Tibial nerve (tissue), 4 donors: ENCODE measurements around the gene LYPD6B.

ENCODE experiments used
- EP300 ChIP-seq, 2 donors: sonication (generic); formaldehyde crosslinking; IDR thresholded peaks; one replicate each; pipeline ENCODE4 v1.6.1; 2017; ENCODE audit warnings: antibody characterized with exemption in 2 of 2, mild to moderate bottlenecking in 1 of 2
- POLR2A ChIP-seq, 2 donors: fragments of 450-650 bp; IDR thresholded peaks; one replicate each; pipeline ENCODE4 v1.6.1; 2017; ENCODE audit warnings: antibody characterized with exemption in 2 of 2, mild to moderate bottlenecking in 2 of 2, moderate library complexity in 2 of 2
- TF ChIP-seq, protein P1 (sequence below), 5 experiments: fragments of 200-600 bp in 3 of 5; fragments of 450-650 bp in 2 of 5; sonication (generic) in 3 of 5; IDR thresholded peaks; one replicate each; pipeline ENCODE4 v1.5.1; 2016 to 2019; ENCODE audit warnings: antibody characterized with exemption in 5 of 5, mild to moderate bottlenecking in 3 of 5, moderate library complexity in 2 of 5

DNA sequence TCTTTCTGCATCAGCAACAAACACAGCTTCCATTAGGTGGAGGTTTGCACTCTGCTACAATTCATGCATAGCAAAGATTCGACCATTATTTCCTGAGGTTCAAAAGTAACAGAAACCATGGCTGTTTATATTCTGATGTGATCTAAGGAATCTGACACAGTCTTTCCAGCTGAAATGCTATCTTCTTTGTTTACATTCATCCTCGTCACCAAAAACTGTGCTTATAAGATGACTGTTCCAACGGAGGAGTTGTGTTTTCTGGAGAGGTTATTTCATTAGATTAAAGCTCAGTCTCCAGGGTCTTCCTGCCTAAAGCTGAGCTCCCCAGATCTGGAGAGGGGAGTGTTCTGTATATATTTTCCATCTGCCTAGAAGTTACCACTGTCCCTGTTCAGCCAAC is 45.1 kb upstream of the LYPD6B start:
- TF ChIP-seq, protein P1, sequence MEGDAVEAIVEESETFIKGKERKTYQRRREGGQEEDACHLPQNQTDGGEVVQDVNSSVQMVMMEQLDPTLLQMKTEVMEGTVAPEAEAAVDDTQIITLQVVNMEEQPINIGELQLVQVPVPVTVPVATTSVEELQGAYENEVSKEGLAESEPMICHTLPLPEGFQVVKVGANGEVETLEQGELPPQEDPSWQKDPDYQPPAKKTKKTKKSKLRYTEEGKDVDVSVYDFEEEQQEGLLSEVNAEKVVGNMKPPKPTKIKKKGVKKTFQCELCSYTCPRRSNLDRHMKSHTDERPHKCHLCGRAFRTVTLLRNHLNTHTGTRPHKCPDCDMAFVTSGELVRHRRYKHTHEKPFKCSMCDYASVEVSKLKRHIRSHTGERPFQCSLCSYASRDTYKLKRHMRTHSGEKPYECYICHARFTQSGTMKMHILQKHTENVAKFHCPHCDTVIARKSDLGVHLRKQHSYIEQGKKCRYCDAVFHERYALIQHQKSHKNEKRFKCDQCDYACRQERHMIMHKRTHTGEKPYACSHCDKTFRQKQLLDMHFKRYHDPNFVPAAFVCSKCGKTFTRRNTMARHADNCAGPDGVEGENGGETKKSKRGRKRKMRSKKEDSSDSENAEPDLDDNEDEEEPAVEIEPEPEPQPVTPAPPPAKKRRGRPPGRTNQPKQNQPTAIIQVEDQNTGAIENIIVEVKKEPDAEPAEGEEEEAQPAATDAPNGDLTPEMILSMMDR (IDR thresholded peaks at IDR 0.05), result no peak
- TF ChIP-seq POLR2A (IDR thresholded peaks at IDR 0.05) (no peak), EP300 (IDR thresholded peaks at IDR 0.05) (no peak)
